Subcutaneous adipose tissue (tissue), 4 donors: ENCODE results near the gene RNASE11. TPM values are rescaled to one million over a fixed set of nuclear protein-coding genes. Genes with fewer than 3 reads are reported as not detected.

ENCODE experiments used
- CTCF ChIP-seq: fragments of 450-650 bp; IDR thresholded peaks from one replicate; pipeline ENCODE4 v1.5.1; 2016; ENCODE audit warnings: low read depth, mild to moderate bottlenecking, control low read depth, antibody characterized with exemption, moderate library complexity
- total RNA-seq, 4 donors: library from RNA; depleted of rRNA; stranded (reverse); fragments of >200 nt; gene quantifications; one replicate each; pipeline ENCODE4 v1.1.0, GENCODE V29; 2016

Gene RNASE11
- not detected for total RNA-seq

DNA sequence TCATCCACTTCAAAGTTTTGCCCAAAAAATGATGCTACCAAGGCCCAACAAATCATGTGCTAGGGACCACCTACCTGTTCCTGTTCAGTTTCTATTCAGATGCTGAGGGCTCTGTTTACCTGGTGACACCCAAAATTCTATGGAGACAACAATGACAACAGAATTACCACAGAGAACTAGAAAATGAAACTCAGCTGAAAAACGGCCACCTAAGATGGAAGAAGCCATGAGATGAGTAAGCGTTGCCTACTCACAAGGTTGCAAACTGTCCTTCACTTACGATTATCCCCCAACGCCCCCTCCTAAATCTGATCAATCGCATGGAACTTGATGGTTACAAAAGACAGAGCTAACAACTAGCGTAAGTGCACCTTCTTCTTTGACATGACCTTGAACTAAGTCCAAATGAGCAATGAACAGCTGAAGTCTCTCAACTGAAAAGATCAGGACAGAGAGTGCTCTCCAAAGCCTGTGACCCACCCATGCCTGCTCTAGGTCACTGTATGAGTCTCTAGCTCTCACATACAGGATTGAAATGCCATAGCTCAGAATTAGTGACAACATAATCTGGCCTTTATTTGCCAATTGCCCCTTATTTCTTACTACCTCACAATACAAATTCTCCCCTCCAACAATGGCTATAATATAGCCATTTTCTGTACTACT, at the start of gene RNASE11:
Gene RNASE11 (minus strand): TSS at position 513 of the 666 bp plus-strand sequence.
- TF ChIP-seq CTCF, result no peak

DNA sequence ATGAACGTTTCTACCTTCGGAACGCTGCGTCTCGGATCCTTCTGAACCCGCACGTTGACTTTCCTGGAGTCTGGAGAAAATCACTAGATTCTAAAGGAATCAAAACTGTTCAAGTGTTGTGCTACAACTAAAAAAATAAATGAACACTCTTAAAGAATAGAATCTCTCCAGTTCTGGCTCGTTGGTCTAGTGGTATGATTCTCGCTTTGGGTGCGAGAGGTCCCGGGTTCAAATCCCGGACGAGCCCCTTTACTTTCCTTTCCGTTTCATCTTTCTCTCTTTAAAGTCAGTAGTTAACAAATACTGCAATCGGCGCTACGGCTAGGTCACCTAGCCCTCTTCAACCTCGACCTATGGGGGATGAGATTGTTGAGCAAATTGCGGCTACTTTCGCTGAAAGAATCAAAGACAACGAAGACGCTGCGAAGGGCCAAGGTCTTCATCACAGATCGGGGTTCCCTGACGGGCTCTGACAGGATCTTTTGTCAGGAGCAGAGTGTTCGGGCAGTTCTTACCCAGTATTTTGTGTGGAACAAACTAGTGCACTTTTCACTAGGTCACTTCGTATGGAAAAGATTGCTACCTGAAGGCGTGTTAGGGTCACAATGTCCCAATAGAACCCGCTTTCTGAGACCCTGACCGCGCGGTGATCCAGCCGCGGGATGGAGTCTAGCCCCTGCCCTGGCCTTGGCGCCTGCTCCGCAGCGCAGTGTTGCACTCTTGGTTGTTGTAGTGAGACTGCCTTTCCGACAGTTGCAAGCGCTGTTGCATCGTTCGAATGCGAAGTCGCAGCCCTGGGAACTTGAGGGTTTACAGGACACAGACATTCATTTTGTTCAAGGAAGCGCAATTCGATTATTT, 45.3 kb upstream of the RNASE11 start:
- no peak for TF ChIP-seq CTCF

GRCh38 chr14:20632448-20632830, 44.6 kb upstream of the RNASE11 start:
- TF ChIP-seq CTCF, result no peak

GRCh38 chr14:20631880-20632389, 44.1 kb upstream of the RNASE11 start:
- no peak for TF ChIP-seq CTCF

DNA sequence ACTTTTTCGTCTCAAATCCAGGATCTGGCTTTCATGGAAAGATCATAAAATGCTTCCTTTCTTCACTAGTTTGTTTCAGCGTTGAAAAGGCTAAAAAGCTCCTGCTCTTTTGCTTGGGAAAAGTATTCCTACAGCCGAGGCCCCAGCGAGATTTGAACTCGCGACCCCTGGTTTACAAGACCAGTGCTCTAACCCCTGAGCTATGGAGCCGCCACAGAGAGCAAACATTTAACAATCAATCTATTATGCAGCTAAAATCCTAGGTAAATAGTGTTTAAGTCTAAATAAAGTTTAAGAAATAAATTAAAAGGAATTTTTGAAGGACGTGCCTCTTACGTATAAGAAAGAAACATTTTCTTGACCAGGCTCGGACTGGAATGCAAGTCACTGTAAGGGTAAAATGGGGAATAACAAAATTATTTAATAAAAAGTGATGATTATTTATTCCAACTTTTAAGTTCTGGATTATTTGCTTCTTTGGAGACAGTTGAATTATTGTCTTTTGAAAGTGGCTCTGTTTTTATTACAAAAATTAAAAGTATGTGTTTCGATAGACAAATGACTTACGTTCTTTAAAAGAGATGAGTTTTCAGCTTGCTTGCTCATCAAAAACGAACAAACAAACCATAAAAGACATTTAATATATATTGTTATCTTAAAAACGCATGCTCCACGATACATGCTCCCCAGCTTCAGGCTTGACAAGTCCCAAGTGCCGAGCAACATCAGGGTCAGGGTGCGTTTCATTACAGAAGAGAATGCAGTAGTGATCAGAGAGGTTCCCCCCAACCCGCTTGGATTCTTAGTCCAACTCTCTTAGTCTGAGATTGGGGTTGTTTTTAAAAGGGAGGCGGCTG, 43.5 kb upstream of the RNASE11 start:
- TF ChIP-seq CTCF, result no peak

DNA sequence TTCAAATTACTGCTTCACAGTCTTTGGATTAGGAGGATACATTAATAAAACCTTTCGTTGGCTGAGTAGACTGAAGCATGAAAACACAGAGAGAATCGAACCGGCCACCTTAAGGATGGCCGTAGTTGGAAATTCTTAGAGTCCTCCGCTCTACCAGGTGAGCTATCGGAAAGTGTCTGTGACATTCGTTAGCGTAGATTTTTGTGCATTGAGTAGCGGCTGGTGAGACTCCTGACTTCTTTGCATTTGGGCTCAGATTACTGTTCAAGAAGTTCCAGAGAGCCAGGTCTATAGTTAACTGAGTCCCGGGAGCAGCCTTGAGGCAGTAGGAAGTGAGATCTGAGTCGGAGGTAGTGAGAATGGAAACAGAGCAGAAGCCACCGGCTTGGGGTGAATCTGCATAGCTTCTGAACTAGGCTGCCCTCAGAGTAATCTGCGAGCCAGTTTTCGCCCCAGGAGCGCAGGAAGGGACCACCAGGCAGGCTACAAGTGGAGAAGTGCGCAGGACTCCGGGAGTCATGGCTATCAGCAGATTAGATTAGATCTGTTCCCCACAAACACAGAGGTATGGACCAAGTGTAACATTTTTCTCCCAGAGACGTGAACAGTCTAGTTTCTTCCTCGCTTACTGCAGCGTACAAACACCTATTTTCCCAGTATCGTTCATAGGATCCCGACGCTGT, 42.7 kb upstream of the RNASE11 start:
- TF ChIP-seq CTCF, result no peak
